ENCODE measurements around the gene MBD3L2B.

- no peak for TF ChIP-seq EZH2 (IDR thresholded peaks at IDR 0.05; ENCODE audit: insufficient read depth, poor library complexity, severe bottlenecking)
- TF ChIP-seq EZH2phosphoT487 (IDR thresholded peaks at IDR 0.05; ENCODE audit: insufficient read depth, low read depth): no peak
Observed at GRCh38 chr19:7000816-7001215, 20.4 kb downstream of the MBD3L2B start.
